ENCODE data around the gene CLTB.

CLTB gene

DNA sequence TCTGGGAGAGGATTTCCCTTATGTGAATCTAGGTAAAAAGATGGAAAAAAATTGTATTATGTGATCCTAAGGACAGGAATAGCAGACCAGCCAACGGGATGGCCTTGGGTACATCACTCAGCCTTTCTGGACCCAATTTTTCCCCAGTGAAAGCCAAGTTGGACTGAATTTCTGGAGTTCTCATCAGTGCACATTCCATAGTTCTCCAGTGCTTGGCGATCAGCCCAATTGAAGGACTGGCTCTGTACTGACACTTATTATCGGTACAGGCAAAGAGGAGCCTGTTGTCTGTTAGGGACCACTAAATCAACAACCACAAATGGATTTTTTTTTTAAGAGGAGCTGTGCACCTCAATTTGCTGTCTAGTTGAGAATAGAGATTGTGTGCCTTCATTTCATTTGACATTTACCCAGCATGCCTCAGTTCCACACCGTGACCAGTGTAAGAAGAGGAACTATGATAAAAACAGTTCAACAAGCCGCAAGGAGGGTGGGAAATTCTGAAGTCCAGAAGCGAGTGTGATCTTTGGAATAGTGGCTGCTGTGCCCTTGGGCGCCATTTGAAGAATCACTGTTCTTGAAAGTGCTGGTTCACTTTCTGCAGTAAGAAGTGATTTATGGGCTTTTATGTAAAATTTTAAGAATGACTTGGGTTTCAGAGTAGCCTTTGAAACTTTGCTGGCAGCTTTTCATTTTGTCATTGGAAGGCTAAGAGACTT is 43.1 kb downstream of the CLTB start:
- H3K4me3 ChIP-seq (ENCODE audit: control insufficient read depth in 1 of 7, extremely low read depth in 1 of 7, insufficient read depth in 4 of 7, low read depth in 2 of 7, low read length in 6 of 7) = no peak overlapping the region
- no peaks in the 10 kb centered on the region for H3K9me3 ChIP-seq (ENCODE audit: control extremely low read depth in 1 of 5, control insufficient read depth in 4 of 5, insufficient read depth in 2 of 5, low read depth in 1 of 5, low read length in 4 of 5)
- no peak overlapping the region for H3K27ac ChIP-seq (ENCODE audit: insufficient read depth in 1 of 2, low read depth in 1 of 2, low read length in 2 of 2, poor library complexity in 1 of 2, severe bottlenecking in 2 of 2)
- H3K36me3 ChIP-seq (ENCODE audit: control insufficient read depth in 4 of 4, insufficient read depth in 4 of 4, low read length in 3 of 4) = peaks cover 0 to 22% (median 4%) of the 10 kb centered on the region in 4 experiments
- ChIA-PET CTCF (no interaction called here), POLR2A (interaction anchor here (0.6 to 0.8 kb wide), 2 partner anchors 9 to 12 kb away, joined by 3 read pairs; partner anchors contain the start of gene KIAA1191)
- peaks cover 0 to 10% (median 2%) of the 10 kb centered on the region in 4 experiments for H3K4me1 ChIP-seq (ENCODE audit: control extremely low read depth in 1 of 4, control insufficient read depth in 4 of 4, insufficient read depth in 4 of 4, low read length in 3 of 4)
- DNase-seq = peak in 2 of 3 donors; percentile 42 to 57
- WGBS (ENCODE audit: insufficient coverage) = 57% methylated on average over 6 of the region's 7 CpGs
- no peaks in the 10 kb centered on the region for H3K27me3 ChIP-seq (replicated peaks in 2 of 5; ENCODE audit: control insufficient read depth in 4 of 5, insufficient read depth in 5 of 5, low read length in 4 of 5)

DNA sequence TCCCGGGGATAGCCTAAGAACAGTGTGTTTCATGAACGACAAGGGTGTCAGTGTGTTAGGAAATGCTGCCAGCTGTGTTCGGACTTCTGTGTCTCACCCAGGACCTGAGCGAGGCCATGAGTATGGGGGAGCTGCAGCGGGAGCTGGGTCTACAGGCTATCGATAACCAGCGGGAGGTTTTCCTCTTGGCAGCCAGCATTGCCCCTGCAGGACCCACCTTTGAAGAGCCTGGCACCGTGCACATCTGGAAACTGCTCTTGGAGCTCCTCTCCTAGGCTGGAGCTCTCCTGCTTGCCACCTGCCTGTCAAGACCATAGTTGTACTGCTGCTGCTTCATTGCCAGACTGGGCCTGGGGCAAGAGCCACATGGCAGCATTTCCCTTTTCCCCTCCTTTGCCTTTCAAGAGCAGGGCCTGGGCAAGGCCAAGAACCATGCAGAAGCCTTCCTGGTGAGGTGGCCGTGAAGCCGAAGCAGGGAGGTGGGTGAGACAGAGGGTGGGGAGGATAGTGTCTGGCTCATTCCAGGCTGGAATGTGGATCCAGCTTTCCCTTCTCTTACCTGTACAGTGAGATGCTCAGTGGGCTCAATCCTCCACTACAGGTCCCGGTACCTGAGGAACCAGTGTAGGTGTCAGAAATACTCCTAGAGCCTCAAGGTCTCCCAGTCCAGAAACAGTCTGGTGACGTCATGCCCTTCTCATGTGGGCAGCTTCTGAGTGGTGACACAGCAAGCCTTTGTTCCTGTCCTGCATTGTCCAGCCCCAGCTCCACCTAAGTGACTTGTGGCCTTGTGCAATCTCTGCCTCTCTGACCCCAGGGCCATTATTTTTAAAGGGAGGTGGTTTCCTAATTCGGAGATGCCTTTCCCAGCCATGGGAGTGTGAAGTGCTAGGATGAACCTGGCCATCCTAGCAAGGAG is 44.5 kb downstream of the CLTB start:
- ChIA-PET CTCF (no interaction called here), POLR2A (interaction anchor here (0.8 kb wide), 1 partner anchor 11 kb away, joined by 3 read pairs; the partner anchor contains the start of gene KIAA1191)
- H3K4me1 ChIP-seq (ENCODE audit: control extremely low read depth in 1 of 4, control insufficient read depth in 4 of 4, insufficient read depth in 4 of 4, low read length in 3 of 4) = peaks cover 0 to 10% (median 2%) of the 10 kb centered on the region in 4 experiments
- no peak for DNase-seq
- H3K27me3 ChIP-seq (replicated peaks in 2 of 5; ENCODE audit: control insufficient read depth in 4 of 5, insufficient read depth in 5 of 5, low read length in 4 of 5) = no peaks in the 10 kb centered on the region
- H3K4me3 ChIP-seq (ENCODE audit: control insufficient read depth in 1 of 7, extremely low read depth in 1 of 7, insufficient read depth in 4 of 7, low read depth in 2 of 7, low read length in 6 of 7) = no peak overlapping the region
- H3K9me3 ChIP-seq (ENCODE audit: control extremely low read depth in 1 of 5, control insufficient read depth in 4 of 5, insufficient read depth in 2 of 5, low read depth in 1 of 5, low read length in 4 of 5) = no peaks in the 10 kb centered on the region
- no peak overlapping the region for H3K27ac ChIP-seq (ENCODE audit: insufficient read depth in 1 of 2, low read depth in 1 of 2, low read length in 2 of 2, poor library complexity in 1 of 2, severe bottlenecking in 2 of 2)
- WGBS (ENCODE audit: insufficient coverage) = over 99% methylated on average over 8 of the region's 13 CpGs
- peaks cover 0 to 29% (median 9%) of the 10 kb centered on the region in 4 experiments for H3K36me3 ChIP-seq (ENCODE audit: control insufficient read depth in 4 of 4, insufficient read depth in 4 of 4, low read length in 3 of 4)

DNA sequence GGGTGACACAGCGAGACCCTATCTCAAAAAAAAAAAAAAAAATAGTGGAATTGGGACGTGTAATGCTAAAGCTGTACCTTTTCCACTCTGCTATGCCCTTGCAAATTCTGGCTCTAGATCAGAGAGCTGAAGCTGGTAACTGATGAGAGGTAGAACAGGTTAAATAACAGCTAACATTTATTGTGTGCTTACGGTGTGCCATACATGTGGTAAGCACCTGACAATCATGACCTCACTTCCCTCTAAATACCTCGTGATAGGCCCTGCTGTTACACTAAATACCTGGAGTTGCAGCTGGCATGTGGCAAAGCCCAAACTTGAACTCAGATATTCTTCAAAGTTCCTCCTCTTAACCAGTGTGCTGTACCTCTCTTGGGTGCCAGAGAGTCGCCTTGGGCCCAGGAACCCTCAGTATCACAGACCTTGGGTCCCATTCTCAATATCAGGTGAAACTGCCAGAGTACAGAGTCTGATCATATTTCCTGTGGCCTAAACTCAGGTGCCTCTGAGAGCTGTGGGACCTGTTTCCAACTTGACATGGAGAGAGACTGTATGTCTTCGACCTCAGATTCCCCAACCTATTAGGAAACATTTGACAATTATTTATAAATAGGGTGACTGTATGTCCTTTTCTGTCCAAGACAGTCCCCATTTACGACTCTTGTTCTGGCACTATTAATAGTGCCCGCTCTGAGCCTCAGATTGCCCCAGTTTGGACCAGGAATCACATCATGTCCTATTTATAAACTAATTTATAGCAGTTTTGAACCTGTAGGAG is 46.2 kb downstream of the CLTB start:
- Histone ChIP-seq H3K27me3 (replicated peaks in 2 of 5; ENCODE audit: control insufficient read depth in 4 of 5, insufficient read depth in 5 of 5, low read length in 4 of 5) (no peaks in the 10 kb centered on the region), H3K4me1 (ENCODE audit: control extremely low read depth in 1 of 4, control insufficient read depth in 4 of 4, insufficient read depth in 4 of 4, low read length in 3 of 4) (peaks cover 0 to 15% (median 13%) of the 10 kb centered on the region in 4 experiments), H3K4me3 (ENCODE audit: control insufficient read depth in 1 of 7, extremely low read depth in 1 of 7, insufficient read depth in 4 of 7, low read depth in 2 of 7, low read length in 6 of 7) (no peak overlapping the region), H3K9me3 (ENCODE audit: control extremely low read depth in 1 of 5, control insufficient read depth in 4 of 5, insufficient read depth in 2 of 5, low read depth in 1 of 5, low read length in 4 of 5) (no peaks in the 10 kb centered on the region), H3K36me3 (ENCODE audit: control insufficient read depth in 4 of 4, insufficient read depth in 4 of 4, low read length in 3 of 4) (peaks cover 0 to 29% (median 7%) of the 10 kb centered on the region in 4 experiments), H3K27ac (ENCODE audit: insufficient read depth in 1 of 2, low read depth in 1 of 2, low read length in 2 of 2, poor library complexity in 1 of 2, severe bottlenecking in 2 of 2) (no peak overlapping the region)
- no peak for DNase-seq
- POLR2A ChIA-PET = interaction anchor here (0.6 kb wide), 1 partner anchor 14 kb away, joined by 3 read pairs; no protein-coding TSS in a partner anchor
- 94% methylated on average over 3 of the region's 8 CpGs for WGBS (ENCODE audit: insufficient coverage)
- CTCF ChIA-PET = interaction anchor here (0.6 to 1.3 kb wide), 4 partner anchors 9 to 395 kb away, joined by 3 to 4 read pairs (median 3); no protein-coding TSS in a partner anchor

DNA sequence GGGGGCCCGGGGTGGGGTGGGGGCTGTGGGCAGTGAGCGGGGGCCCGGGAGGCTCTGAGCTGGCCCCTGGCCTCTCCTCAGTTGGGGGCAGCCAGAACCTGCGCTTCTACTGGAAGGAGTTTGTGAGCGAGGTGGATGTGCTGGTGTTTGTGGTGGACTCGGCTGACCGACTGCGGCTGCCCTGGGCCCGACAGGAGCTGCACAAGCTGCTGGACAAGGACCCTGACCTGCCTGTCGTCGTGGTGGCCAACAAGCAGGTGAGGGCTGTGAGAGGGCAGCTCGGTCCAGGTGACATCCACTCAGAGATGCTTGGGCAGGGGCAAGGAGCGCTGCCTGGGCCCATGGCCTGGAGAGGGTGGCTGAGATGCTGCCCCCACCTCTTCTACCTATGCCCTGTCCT is 47.6 kb downstream of the CLTB start:
- peaks cover 0 to 3% (median 0%) of the 10 kb centered on the region in 5 experiments for H3K27me3 ChIP-seq (replicated peaks in 2 of 5; ENCODE audit: control insufficient read depth in 4 of 5, insufficient read depth in 5 of 5, low read length in 4 of 5)
- CTCF ChIA-PET = interaction anchor here (1.2 kb wide), 1 partner anchor 13 kb away, joined by 3 read pairs; no protein-coding TSS in a partner anchor
- no peak for DNase-seq
- no peaks in the 10 kb centered on the region for H3K9me3 ChIP-seq (ENCODE audit: control extremely low read depth in 1 of 5, control insufficient read depth in 4 of 5, insufficient read depth in 2 of 5, low read depth in 1 of 5, low read length in 4 of 5)
- peaks cover 0 to 20% (median 16%) of the 10 kb centered on the region in 4 experiments for H3K4me1 ChIP-seq (ENCODE audit: control extremely low read depth in 1 of 4, control insufficient read depth in 4 of 4, insufficient read depth in 4 of 4, low read length in 3 of 4)
- H3K4me3 ChIP-seq (ENCODE audit: control insufficient read depth in 1 of 7, extremely low read depth in 1 of 7, insufficient read depth in 4 of 7, low read depth in 2 of 7, low read length in 6 of 7) = no peak overlapping the region
- H3K36me3 ChIP-seq (ENCODE audit: control insufficient read depth in 4 of 4, insufficient read depth in 4 of 4, low read length in 3 of 4) = peaks cover 0 to 29% (median 7%) of the 10 kb centered on the region in 4 experiments
- H3K27ac ChIP-seq (ENCODE audit: insufficient read depth in 1 of 2, low read depth in 1 of 2, low read length in 2 of 2, poor library complexity in 1 of 2, severe bottlenecking in 2 of 2) = no peak overlapping the region
- WGBS (ENCODE audit: insufficient coverage) = 100% methylated on average over 3 of the region's 13 CpGs
- POLR2A ChIA-PET = no interaction called here

DNA sequence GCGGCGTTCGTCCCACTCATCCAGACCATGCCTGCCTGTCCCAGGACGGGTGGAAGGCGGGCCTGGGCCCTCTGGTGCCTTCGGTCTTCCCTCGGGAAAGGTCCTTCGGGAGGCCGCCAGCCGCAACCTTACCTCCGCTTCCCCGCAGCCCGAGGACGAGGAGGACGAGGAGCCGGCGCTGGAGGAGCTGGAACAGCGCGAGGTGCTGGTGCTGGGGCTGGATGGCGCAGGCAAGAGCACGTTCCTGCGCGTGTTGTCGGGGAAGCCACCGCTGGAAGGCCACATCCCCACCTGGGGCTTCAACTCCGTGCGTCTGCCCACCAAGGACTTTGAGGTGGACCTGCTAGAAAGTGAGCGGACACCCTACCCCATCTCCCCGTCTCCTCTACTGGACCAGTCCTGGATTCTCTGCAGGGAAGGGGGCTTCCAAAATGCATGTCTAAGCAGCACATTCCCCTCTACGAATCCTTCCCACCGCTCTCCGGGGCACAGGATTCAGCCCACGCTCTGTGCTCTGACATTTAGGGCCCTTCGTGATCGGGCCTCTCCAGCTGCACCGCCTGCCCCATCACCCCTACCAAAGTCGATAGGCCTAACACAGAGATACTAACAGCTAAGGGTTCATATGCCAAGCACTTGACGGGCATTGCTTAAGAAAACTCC is 50.0 kb downstream of the CLTB start:
- no peaks in the 10 kb centered on the region for H3K9me3 ChIP-seq (ENCODE audit: control extremely low read depth in 1 of 5, control insufficient read depth in 4 of 5, insufficient read depth in 2 of 5, low read depth in 1 of 5, low read length in 4 of 5)
- 89% methylated on average over 35 of the region's 38 CpGs for WGBS (ENCODE audit: insufficient coverage)
- ChIA-PET CTCF (no interaction called here), POLR2A (no interaction called here)
- no peak overlapping the region for H3K27ac ChIP-seq (ENCODE audit: insufficient read depth in 1 of 2, low read depth in 1 of 2, low read length in 2 of 2, poor library complexity in 1 of 2, severe bottlenecking in 2 of 2)
- no peak for DNase-seq
- H3K36me3 ChIP-seq (ENCODE audit: control insufficient read depth in 4 of 4, insufficient read depth in 4 of 4, low read length in 3 of 4) = peaks cover 0 to 21% (median 7%) of the 10 kb centered on the region in 4 experiments
- H3K27me3 ChIP-seq (replicated peaks in 2 of 5; ENCODE audit: control insufficient read depth in 4 of 5, insufficient read depth in 5 of 5, low read length in 4 of 5) = peaks cover 0 to 3% (median 0%) of the 10 kb centered on the region in 5 experiments
- H3K4me3 ChIP-seq (ENCODE audit: control insufficient read depth in 1 of 7, extremely low read depth in 1 of 7, insufficient read depth in 4 of 7, low read depth in 2 of 7, low read length in 6 of 7) = peak overlapping the region; percentile 20 to 83 (median 67)
- H3K4me1 ChIP-seq (ENCODE audit: control extremely low read depth in 1 of 4, control insufficient read depth in 4 of 4, insufficient read depth in 4 of 4, low read length in 3 of 4) = peaks cover 2 to 23% (median 21%) of the 10 kb centered on the region in 4 experiments

Data from common myeloid progenitor, CD34-positive (primary cell).